CD14-positive monocyte (primary cell): ENCODE measurements around the gene ANO2. TPM values are rescaled to one million over a fixed set of nuclear protein-coding genes. Genes with fewer than 3 reads are reported as not detected.

Experiments used
- DNase-seq, 3 donors: peaks; one replicate each; pipeline ENCODE4 v3.0.0-alpha.2; 2011 to 2022
- H2AFZ ChIP-seq: 2 replicates; pipeline ENCODE4 v1.6.0; 2012; ENCODE audit warnings: mild to moderate bottlenecking, low read depth, low read length, inconsistent platforms; ENCODE audit not compliant: insufficient read depth, poor library complexity, severe bottlenecking
- H3K27ac ChIP-seq, 2 donors: 1 replicate in 1 of 2; 2 replicates in 1 of 2; pipeline ENCODE4 v1.5.1; 2012 to 2013; ENCODE audit warnings: low read length in 2 of 2, control low read depth in 1 of 2, inconsistent platforms in 1 of 2, low read depth in 1 of 2, mild to moderate bottlenecking in 1 of 2
- H3K27me3 ChIP-seq, 2 donors: one replicate each; pipeline versions ENCODE4 v1.6.0 to v1.6.1; 2011 to 2013; ENCODE audit warnings: low read length in 2 of 2; ENCODE audit not compliant: control insufficient read depth in 2 of 2, insufficient read depth in 2 of 2
- H3K36me3 ChIP-seq, 2 donors: replicated peaks in 1 of 2; 1 replicate in 1 of 2; 2 replicates in 1 of 2; pipeline versions ENCODE4 v1.5.1 to v1.6.1; 2012 to 2013; ENCODE audit warnings: low read length in 2 of 2, control low read depth in 1 of 2, inconsistent platforms in 1 of 2, mild to moderate bottlenecking in 1 of 2; ENCODE audit not compliant: insufficient read depth in 2 of 2, control insufficient read depth in 1 of 2
- H3K4me1 ChIP-seq, 2 donors: 1 replicate in 1 of 2; 2 replicates in 1 of 2; pipeline versions ENCODE4 v1.5.1 to v1.6.1; 2012 to 2013; ENCODE audit warnings: low read length in 2 of 2, control low read depth in 1 of 2, inconsistent platforms in 1 of 2, mild to moderate bottlenecking in 1 of 2, moderate library complexity in 1 of 2; ENCODE audit not compliant: insufficient read depth in 2 of 2, control insufficient read depth in 1 of 2
- H3K4me2 ChIP-seq: replicated peaks from 2 replicates; pipeline ENCODE3; 2012; ENCODE audit warnings: low read length, moderate library complexity, mild to moderate bottlenecking; ENCODE audit not compliant: poor library complexity, severe bottlenecking; ENCODE audit errors: extremely low read depth
- H3K4me3 ChIP-seq, 3 experiments: fragments of 200-600 bp in 1 of 3; sonication (generic) in 1 of 3; replicated peaks in 1 of 3; 1 replicate in 2 of 3; 2 replicates in 1 of 3; pipeline ENCODE4 v1.5.1; 2011 to 2013; ENCODE audit warnings: low read length in 3 of 3, mild to moderate bottlenecking in 3 of 3, control low read depth in 2 of 3, low read depth in 2 of 3, inconsistent platforms in 1 of 3, moderate library complexity in 1 of 3
- H3K79me2 ChIP-seq: 2 replicates; pipeline ENCODE4 v1.6.0; 2012; ENCODE audit warnings: mild to moderate bottlenecking, control low read depth, inconsistent platforms, low read length, moderate library complexity; ENCODE audit not compliant: insufficient read depth
- H3K9ac ChIP-seq: 2 replicates; pipeline ENCODE4 v1.6.0; 2017; ENCODE audit warnings: low read length, mild to moderate bottlenecking; ENCODE audit not compliant: insufficient read depth, poor library complexity, severe bottlenecking
- H3K9me3 ChIP-seq, 2 donors: replicated peaks in 1 of 2; 1 replicate in 1 of 2; 2 replicates in 1 of 2; pipeline versions ENCODE4 v1.5.1 to v1.6.1; 2012 to 2013; ENCODE audit warnings: low read length in 2 of 2, control low read depth in 1 of 2; ENCODE audit not compliant: control insufficient read depth in 1 of 2, insufficient read depth in 1 of 2
- H4K20me1 ChIP-seq: 2 replicates; pipeline ENCODE4 v1.6.0; 2012; ENCODE audit warnings: mild to moderate bottlenecking, low read length, control low read depth, moderate library complexity; ENCODE audit not compliant: insufficient read depth
- H3K27ac Mint-ChIP-seq, 7 donors: one replicate each; pipeline ENCODE4 v1.8.0; 2020; ENCODE audit warnings: mild to moderate bottlenecking in 7 of 7, mixed read lengths in 7 of 7, moderate library complexity in 6 of 7, inconsistent platforms in 2 of 7
- H3K27me3 Mint-ChIP-seq, 3 donors: one replicate each; pipeline ENCODE4 v1.8.0; 2021 to 2022; ENCODE audit warnings: low read depth in 3 of 3, mild to moderate bottlenecking in 3 of 3, mixed read lengths in 3 of 3, moderate library complexity in 3 of 3, inconsistent platforms in 1 of 3
- H3K36me3 Mint-ChIP-seq, 2 donors: one replicate each; pipeline ENCODE4 v1.8.0; 2020; ENCODE audit warnings: mixed read lengths in 2 of 2, inconsistent platforms in 1 of 2, mild to moderate bottlenecking in 1 of 2
- H3K4me1 Mint-ChIP-seq: one replicate; pipeline ENCODE4 v1.8.0; 2020; ENCODE audit warnings: mild to moderate bottlenecking, mixed read lengths
- H3K4me3 Mint-ChIP-seq, 2 donors: one replicate each; pipeline ENCODE4 v1.8.0; 2020; ENCODE audit warnings: mild to moderate bottlenecking in 2 of 2, mixed read lengths in 2 of 2, moderate library complexity in 1 of 2
- H3K9me3 Mint-ChIP-seq, 7 donors: one replicate each; pipeline ENCODE4 v1.8.0; 2020 to 2022; ENCODE audit warnings: mixed read lengths in 7 of 7, mild to moderate bottlenecking in 6 of 7, moderate library complexity in 6 of 7, inconsistent platforms in 2 of 7
- WGBS: methylation state at CpG from one replicate; pipeline ENCODE4 v1.1.5; 2013; ENCODE audit warnings: missing lambda C conversion rate; ENCODE audit not compliant: insufficient coverage; 5-methylcytosine and 5-hydroxymethylcytosine counted together
- intact Hi-C, 2 donors: fragments of 100-400 bp; cut with micrococcal nuclease; formaldehyde crosslinking; loops; one replicate each; pipeline versions ENCODE4 v1.15.0 to v1.15.1; 2023
- polyA plus RNA-seq, 3 donors: library from polyadenylated mRNA; depleted of rRNA in 1 of 3; unstranded in 2 of 3; stranded (reverse) in 1 of 3; fragments of 300-500 nt in 2 of 3; fragments of >200 nt in 1 of 3; fragmentation: Illumina TruSeq in 2 of 3; gene quantifications; 1 replicate in 2 of 3; 2 replicates in 1 of 3; pipeline ENCODE4 v1.2.3, GENCODE V29; 2012 to 2021
- TF ChIP-seq, protein P1 (sequence below): fragments of 200-600 bp; IDR thresholded peaks from one replicate; pipeline ENCODE4 v1.8.0; 2022; ENCODE audit warnings: antibody characterized with exemption, mild to moderate bottlenecking

Gene ANO2
- polyA plus RNA-seq, 3 donors, result not detected

DNA sequence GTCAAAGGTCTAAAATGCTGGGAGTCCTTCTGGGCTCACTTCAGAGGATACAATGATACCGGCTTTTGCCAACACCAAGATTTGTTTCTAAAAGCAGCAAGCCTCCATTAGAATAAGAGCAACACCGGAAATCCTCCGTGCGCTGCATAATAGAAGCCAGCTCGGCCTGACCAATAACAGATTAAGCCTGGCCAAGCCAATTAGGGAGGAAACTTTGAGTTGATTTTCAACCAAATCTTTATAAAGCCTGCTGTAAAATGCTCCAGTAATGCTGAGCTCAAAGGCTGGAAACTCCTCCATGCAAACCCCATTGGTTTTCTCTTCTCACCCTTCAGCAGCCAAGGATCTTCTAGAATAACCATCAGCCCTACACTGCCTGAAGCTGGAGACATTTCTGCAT, 363.0 kb downstream of the ANO2 start:
- Histone ChIP-seq H4K20me1 (no peaks in the 10 kb centered on the region), H3K27me3 (no peaks in the 10 kb centered on the region), H3K4me1 (no peaks in the 10 kb centered on the region), H3K36me3 (no peaks in the 10 kb centered on the region), H2AFZ (no peak overlapping the region), H3K27ac (no peak overlapping the region), H3K79me2 (no peaks in the 10 kb centered on the region), H3K4me2 (no peak overlapping the region), H3K4me3 (no peak overlapping the region), H3K9me3 (no peaks in the 10 kb centered on the region), H3K9ac (no peak overlapping the region)
- intact Hi-C loops, result no loop called here
- no peaks in the 10 kb centered on the region for H3K4me1 Mint-ChIP-seq
- no peak overlapping the region for H3K4me3 Mint-ChIP-seq
- no peaks in the 10 kb centered on the region for H3K36me3 Mint-ChIP-seq
- 89% methylated on average over 3 of the region's 5 CpGs for WGBS
- TF ChIP-seq, protein P1, sequence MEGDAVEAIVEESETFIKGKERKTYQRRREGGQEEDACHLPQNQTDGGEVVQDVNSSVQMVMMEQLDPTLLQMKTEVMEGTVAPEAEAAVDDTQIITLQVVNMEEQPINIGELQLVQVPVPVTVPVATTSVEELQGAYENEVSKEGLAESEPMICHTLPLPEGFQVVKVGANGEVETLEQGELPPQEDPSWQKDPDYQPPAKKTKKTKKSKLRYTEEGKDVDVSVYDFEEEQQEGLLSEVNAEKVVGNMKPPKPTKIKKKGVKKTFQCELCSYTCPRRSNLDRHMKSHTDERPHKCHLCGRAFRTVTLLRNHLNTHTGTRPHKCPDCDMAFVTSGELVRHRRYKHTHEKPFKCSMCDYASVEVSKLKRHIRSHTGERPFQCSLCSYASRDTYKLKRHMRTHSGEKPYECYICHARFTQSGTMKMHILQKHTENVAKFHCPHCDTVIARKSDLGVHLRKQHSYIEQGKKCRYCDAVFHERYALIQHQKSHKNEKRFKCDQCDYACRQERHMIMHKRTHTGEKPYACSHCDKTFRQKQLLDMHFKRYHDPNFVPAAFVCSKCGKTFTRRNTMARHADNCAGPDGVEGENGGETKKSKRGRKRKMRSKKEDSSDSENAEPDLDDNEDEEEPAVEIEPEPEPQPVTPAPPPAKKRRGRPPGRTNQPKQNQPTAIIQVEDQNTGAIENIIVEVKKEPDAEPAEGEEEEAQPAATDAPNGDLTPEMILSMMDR, result no peak
- no peak for DNase-seq
- no peak overlapping the region for H3K27ac Mint-ChIP-seq
- peaks cover 1 to 7% (median 2%) of the 10 kb centered on the region in 3 donors for H3K27me3 Mint-ChIP-seq
- peaks cover 0 to 1% (median 0%) of the 10 kb centered on the region in 7 donors for H3K9me3 Mint-ChIP-seq

DNA sequence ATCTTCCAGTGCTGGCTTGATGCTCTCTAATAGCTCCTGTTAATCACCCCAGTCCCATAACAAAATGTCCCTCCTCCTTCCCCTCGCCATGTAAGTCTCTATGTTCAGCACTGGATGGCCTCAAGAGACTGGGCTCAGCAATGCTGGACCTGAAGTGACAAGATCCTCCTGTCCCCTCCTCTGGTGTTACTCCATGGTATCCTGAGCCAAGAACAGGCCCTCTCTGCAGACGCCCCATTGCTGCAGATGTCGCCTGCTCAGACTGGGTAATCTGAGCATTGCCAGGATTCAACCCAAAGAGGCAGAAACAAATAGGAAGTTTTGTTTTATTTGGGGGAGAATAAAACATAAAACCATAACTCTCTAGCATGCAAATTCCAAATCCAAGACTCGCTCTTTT, 363.4 kb downstream of the ANO2 start:
- WGBS, result 75% methylated on average over 1 of the region's 4 CpGs
- H3K79me2 ChIP-seq, result no peaks in the 10 kb centered on the region

More for the DNA sequence above, 363.4 kb downstream of the ANO2 start:
- Histone ChIP-seq H3K4me3 (no peak overlapping the region), H2AFZ (no peak overlapping the region), H3K4me2 (no peak overlapping the region), H3K9ac (no peak overlapping the region), H3K9me3 (no peaks in the 10 kb centered on the region), H4K20me1 (no peaks in the 10 kb centered on the region), H3K27ac (no peak overlapping the region), H3K4me1 (no peaks in the 10 kb centered on the region), H3K27me3 (no peaks in the 10 kb centered on the region), H3K36me3 (no peaks in the 10 kb centered on the region)
- Mint-ChIP-seq H3K4me3 (no peak overlapping the region), H3K4me1 (no peaks in the 10 kb centered on the region), H3K36me3 (no peaks in the 10 kb centered on the region), H3K27ac (no peak overlapping the region), H3K9me3 (peaks cover 0 to 1% (median 0%) of the 10 kb centered on the region in 7 donors), H3K27me3 (peaks cover 1 to 7% (median 2%) of the 10 kb centered on the region in 3 donors)
- TF ChIP-seq, protein P1, result no peak
- intact Hi-C loops, result no loop called here
- DNase-seq, result no peak
